Lower leg skin (tissue), 3 donors: ENCODE measurements around the gene ARHGDIB.

ENCODE experiments used
- POLR2A ChIP-seq, 2 donors: fragments of 450-650 bp; IDR thresholded peaks; one replicate each; pipeline ENCODE4 v1.6.1; 2016 to 2017; ENCODE audit warnings: antibody characterized with exemption in 2 of 2, mild to moderate bottlenecking in 1 of 2, moderate library complexity in 1 of 2
- TF ChIP-seq, protein P1 (sequence below), 3 donors: fragments of 450-650 bp; IDR thresholded peaks; one replicate each; pipeline ENCODE4 v1.5.1; 2016; ENCODE audit warnings: antibody characterized with exemption in 3 of 3, mild to moderate bottlenecking in 3 of 3, moderate library complexity in 2 of 3

DNA sequence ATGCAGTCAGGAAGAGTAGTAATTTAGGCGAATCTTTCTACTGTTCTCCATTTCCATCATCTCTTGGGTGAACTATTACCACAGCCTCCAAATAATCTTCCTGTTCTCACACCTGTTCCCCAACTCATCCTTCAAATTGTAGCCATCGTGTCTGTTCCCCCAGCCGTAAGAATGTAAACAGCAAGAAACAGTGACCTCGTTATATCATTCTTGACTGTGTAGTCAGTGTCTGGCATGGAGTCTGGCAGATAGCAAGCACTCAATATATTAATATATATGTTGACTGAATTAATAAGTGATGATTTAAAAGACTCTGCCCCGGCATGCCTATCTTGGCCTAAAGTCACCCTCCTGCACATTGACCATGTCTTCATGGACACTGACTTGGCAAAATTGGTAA is 31.7 kb upstream of the ARHGDIB start:
- TF ChIP-seq, protein P1, sequence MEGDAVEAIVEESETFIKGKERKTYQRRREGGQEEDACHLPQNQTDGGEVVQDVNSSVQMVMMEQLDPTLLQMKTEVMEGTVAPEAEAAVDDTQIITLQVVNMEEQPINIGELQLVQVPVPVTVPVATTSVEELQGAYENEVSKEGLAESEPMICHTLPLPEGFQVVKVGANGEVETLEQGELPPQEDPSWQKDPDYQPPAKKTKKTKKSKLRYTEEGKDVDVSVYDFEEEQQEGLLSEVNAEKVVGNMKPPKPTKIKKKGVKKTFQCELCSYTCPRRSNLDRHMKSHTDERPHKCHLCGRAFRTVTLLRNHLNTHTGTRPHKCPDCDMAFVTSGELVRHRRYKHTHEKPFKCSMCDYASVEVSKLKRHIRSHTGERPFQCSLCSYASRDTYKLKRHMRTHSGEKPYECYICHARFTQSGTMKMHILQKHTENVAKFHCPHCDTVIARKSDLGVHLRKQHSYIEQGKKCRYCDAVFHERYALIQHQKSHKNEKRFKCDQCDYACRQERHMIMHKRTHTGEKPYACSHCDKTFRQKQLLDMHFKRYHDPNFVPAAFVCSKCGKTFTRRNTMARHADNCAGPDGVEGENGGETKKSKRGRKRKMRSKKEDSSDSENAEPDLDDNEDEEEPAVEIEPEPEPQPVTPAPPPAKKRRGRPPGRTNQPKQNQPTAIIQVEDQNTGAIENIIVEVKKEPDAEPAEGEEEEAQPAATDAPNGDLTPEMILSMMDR (IDR thresholded peaks at IDR 0.05): no peak
- TF ChIP-seq POLR2A (IDR thresholded peaks at IDR 0.05): no peak
